Thymus (tissue), 11 donors: ENCODE data around the gene AKAP13. TPM values are rescaled to one million over a fixed set of nuclear protein-coding genes. Genes with fewer than 3 reads are reported as not detected.

Experiments
- DNase-seq, 9 donors: peaks; one replicate each; pipeline ENCODE4 v3.0.0-alpha.2; 2013; ENCODE audit warnings: low spot score in 9 of 9, low read depth in 6 of 9, missing footprints in 1 of 9
- H3K27ac ChIP-seq, 2 donors: one replicate each; pipeline ENCODE4 v1.5.1; 2013; ENCODE audit warnings: control low read depth in 1 of 2, low read depth in 1 of 2, low read length in 1 of 2, mild to moderate bottlenecking in 1 of 2, moderate library complexity in 1 of 2
- H3K27me3 ChIP-seq, 2 donors: one replicate each; pipeline ENCODE4 v1.5.1; 2013; ENCODE audit warnings: low read length in 1 of 2; ENCODE audit not compliant: control insufficient read depth in 2 of 2, insufficient read depth in 1 of 2
- H3K36me3 ChIP-seq, 2 donors: one replicate each; pipeline ENCODE4 v1.5.1; 2013; ENCODE audit warnings: low read length in 1 of 2, mild to moderate bottlenecking in 1 of 2, moderate library complexity in 1 of 2; ENCODE audit not compliant: control insufficient read depth in 2 of 2, insufficient read depth in 2 of 2
- H3K4me1 ChIP-seq, 2 donors: one replicate each; pipeline ENCODE4 v1.5.1; 2013; ENCODE audit warnings: low read length in 2 of 2; ENCODE audit not compliant: control insufficient read depth in 2 of 2, insufficient read depth in 2 of 2
- H3K4me3 ChIP-seq, 2 donors: one replicate each; pipeline ENCODE4 v1.5.1; 2013; ENCODE audit warnings: low read length in 2 of 2, control low read depth in 1 of 2, mild to moderate bottlenecking in 1 of 2
- H3K9me3 ChIP-seq, 2 donors: one replicate each; pipeline ENCODE4 v1.5.1; 2013; ENCODE audit warnings: low read length in 1 of 2, mild to moderate bottlenecking in 1 of 2; ENCODE audit not compliant: control insufficient read depth in 2 of 2, insufficient read depth in 1 of 2
- WGBS: extraction: QIAGEN DNeasy Blood & Tissue Kit; methylation state at CpG from one replicate; pipeline ENCODE4 v1.1.7; 2013; 5-methylcytosine and 5-hydroxymethylcytosine counted together
- polyA plus RNA-seq: library from polyadenylated mRNA; stranded (reverse); fragments of 200-250 nt; gene quantifications from one replicate; pipeline ENCODE4 v1.2.3, GENCODE V29; 2013
- total RNA-seq: library from RNA; stranded (reverse); fragments of 120-200 nt; gene quantifications from one replicate; pipeline ENCODE4 v1.2.4, GENCODE V29; 2013
- donor health status: healthy.

AKAP13 gene
- total and polyA plus RNA-seq, 2 donors, result 49.8 to 63.8 TPM

DNA sequence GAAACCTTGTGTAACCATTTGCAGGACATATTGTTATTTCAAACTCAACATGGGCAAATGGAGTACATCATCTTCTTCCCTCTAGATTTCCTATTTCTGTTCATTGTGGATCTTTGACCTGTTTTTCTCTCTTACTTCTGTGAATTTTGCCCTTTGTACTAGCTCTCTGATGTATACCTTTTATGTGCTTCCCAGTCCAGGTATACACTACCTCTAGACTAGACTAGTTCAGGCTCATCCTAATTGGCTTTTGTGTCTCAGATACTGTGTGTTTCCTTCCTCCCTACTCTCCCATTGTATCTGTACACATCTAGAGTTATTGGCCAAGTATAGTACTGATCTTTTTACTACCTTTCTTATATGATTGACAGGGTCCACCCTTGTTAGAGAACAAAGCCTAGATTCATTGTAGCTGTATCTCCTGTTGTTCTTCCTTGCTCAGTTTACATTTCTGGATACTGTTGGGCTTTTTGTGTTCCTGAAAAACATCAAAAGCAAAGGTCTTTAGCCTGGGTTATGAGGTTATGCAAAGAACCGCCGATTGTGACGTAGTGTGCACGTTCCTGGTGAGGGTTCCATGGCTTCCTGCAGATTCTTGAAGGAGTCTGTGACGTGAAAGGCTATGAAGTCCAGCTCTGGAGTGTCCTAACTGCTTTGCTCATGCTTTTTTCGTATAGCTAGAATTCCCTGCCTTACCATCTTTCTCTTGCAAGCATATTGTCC, 247.0 kb downstream of the AKAP13 start:
- H3K4me3 ChIP-seq, result no peak overlapping the region
- 88% methylated on average over 6 of the region's 6 CpGs for WGBS
- H3K27ac ChIP-seq, result peak overlapping the region in 1 of 2 donors; percentile 18

DNA sequence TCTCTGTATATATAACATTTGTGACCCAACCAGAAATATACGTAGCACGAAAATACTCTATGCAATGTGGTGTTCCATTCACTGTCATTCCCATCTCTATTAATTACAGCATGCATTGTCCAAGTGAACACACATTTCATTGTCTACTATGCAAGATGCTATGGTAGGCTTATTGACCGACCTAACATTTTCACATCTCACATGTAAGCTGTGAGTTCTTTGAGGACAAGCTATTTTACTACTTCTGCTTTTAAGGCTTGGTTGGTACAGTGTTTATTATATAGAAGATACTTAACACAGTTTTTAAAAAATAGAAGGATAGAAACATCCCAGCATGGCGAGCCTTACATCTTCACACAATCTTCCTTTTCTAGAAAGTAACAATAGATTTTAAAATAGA, 249.9 kb downstream of the AKAP13 start:
- H3K27me3 ChIP-seq, result no peaks in the 10 kb centered on the region
- H3K9me3 ChIP-seq, result no peaks in the 10 kb centered on the region
- no peak overlapping the region for H3K4me3 ChIP-seq
- H3K27ac ChIP-seq, result no peak overlapping the region
- 94% methylated on average over 4 of the region's 4 CpGs for WGBS
- peaks cover 4 to 16% of the 10 kb centered on the region in 2 donors for H3K4me1 ChIP-seq
- DNase-seq, result no peak
- H3K36me3 ChIP-seq, result peaks cover 0 to 3% of the 10 kb centered on the region in 2 donors

More for the DNA sequence above, 247.0 kb downstream of the AKAP13 start:
- Histone ChIP-seq H3K36me3 (peaks cover 0 to 3% of the 10 kb centered on the region in 2 donors), H3K27me3 (no peaks in the 10 kb centered on the region), H3K4me1 (peaks cover 23 to 34% of the 10 kb centered on the region in 2 donors), H3K9me3 (no peaks in the 10 kb centered on the region)
- DNase-seq, result no peak

DNA sequence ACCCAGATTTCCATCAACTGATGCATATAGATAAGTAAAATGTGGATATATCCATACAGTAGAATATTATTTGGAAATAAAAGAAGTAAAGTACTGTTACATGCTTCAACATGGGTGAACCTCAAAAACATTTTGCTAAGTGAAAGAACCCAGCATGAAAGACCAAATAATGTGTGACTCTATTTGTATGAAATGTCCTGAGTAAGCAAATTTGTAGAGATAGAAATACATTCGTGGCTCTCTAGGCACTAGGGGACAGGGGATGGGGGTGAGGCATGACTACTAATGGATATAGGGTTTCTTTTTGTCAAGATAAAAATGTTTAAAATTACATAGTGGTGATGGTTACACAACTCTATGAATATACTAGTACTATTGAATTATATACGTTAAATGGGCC, 250.6 kb downstream of the AKAP13 start:
- Histone ChIP-seq H3K4me3 (no peak overlapping the region), H3K9me3 (no peaks in the 10 kb centered on the region), H3K4me1 (peaks cover 0 to 9% of the 10 kb centered on the region in 2 donors), H3K27me3 (no peaks in the 10 kb centered on the region), H3K27ac (no peak overlapping the region), H3K36me3 (peaks cover 0 to 3% of the 10 kb centered on the region in 2 donors)
- DNase-seq, result no peak
- WGBS, result 94% methylated on average over 2 of the region's 2 CpGs

DNA sequence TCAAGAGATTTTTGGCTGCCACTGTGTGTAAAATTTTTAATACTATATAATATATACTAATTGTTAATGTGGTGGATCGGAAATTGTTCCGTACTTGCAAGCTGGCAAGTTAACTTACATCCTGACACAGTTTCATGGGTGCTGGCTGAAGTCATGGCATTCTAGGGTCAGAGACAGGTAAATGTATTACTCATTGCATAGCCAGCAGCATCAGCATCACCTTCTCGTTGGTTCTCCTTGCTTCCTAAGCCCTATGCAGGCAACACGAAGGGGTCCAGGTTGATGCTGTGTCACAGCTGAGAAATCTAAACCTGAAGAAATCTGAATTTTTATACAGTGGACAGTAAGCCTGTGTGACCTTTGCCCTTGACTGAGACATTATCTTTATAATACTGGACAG, 251.6 kb downstream of the AKAP13 start:
- WGBS, result 97% methylated on average over 4 of the region's 4 CpGs

DNA sequence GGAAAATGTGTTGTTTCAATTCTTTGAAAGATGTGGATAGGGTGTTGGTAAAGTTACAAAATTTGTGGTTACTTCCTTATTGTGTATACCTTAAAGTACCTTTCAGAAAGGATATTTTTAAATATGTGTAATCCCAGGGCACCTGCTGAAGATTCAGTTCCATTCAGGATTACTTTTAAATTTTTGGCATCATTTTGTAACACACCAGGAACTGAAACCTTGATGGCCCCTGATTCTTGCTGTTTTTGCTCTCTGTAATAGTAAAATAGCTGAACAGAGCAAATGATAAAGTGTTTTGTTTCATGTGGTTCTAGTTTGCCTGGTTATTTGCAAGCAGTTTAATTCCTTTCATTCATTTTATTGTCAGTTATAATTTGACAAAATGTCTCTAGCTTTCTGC, 253.5 kb downstream of the AKAP13 start:
- Histone ChIP-seq H3K27me3 (no peaks in the 10 kb centered on the region), H3K4me3 (no peak overlapping the region), H3K4me1 (no peaks in the 10 kb centered on the region), H3K9me3 (no peaks in the 10 kb centered on the region), H3K27ac (no peak overlapping the region), H3K36me3 (peaks cover 0 to 3% of the 10 kb centered on the region in 2 donors)
- DNase-seq, result no peak

More for the DNA sequence above, 251.6 kb downstream of the AKAP13 start:
- DNase-seq, result no peak
- Histone ChIP-seq H3K27ac (no peak overlapping the region), H3K27me3 (no peaks in the 10 kb centered on the region), H3K36me3 (peaks cover 0 to 3% of the 10 kb centered on the region in 2 donors), H3K4me1 (peaks cover 0 to under 1% of the 10 kb centered on the region in 2 donors), H3K4me3 (no peak overlapping the region), H3K9me3 (no peaks in the 10 kb centered on the region)

DNA sequence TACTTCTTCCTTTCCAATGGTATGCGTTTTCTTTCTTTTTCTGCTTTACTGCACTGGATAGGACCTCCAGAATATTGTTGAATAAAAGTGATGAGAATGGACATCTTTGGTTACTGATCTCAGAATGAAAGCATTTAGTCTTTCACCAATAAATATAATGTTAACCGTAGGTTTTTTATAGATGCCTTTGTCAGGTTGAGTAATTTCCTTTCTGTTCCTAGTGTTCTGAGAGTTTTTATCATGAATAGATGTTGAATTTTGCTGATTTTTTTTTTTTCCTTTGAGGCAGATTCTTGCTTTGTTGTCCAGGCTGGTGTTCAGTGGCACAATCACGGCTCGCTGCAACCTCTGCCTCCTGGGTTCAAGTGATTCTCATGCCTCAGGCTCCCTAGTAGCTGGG, 255.9 kb downstream of the AKAP13 start:
- no peaks in the 10 kb centered on the region for H3K9me3 ChIP-seq
- no peak overlapping the region for H3K27ac ChIP-seq
- no peaks in the 10 kb centered on the region for H3K27me3 ChIP-seq
- 97% methylated on average over 4 of the region's 4 CpGs for WGBS
- no peak overlapping the region for H3K4me3 ChIP-seq
- no peaks in the 10 kb centered on the region for H3K4me1 ChIP-seq
- H3K36me3 ChIP-seq, result peaks cover 0 to 10% of the 10 kb centered on the region in 2 donors
- no peak for DNase-seq

DNA sequence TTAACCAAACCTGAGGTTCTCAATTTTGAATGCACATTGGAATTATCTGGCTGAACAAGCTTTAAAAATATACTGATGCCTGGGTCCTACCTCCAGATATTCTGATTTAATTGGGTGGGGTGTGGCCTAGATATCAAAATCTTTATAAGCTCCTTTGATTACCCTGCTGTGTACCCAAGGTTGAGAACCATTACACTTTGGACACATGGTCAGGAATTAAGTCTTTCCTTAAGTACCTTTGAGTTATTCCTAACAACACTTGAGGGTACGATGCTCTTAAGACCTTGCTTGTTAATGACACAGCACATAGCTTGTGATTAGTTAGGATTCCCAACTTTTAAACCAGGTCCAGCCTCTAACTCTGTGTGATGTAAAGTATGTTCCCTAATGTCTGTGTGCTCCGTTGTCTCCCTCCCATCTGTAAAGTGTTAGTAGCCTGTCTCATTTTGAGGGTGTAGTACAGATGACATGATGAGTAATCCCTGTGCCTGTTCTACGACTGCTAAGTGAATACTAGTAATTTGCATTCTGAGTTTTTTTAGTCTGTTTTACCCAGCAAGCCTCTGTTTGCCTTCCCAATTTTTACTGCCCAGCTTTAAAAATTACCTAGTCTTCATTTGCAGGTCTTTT, 259.5 kb downstream of the AKAP13 start:
- no peaks in the 10 kb centered on the region for H3K4me1 ChIP-seq

DNA sequence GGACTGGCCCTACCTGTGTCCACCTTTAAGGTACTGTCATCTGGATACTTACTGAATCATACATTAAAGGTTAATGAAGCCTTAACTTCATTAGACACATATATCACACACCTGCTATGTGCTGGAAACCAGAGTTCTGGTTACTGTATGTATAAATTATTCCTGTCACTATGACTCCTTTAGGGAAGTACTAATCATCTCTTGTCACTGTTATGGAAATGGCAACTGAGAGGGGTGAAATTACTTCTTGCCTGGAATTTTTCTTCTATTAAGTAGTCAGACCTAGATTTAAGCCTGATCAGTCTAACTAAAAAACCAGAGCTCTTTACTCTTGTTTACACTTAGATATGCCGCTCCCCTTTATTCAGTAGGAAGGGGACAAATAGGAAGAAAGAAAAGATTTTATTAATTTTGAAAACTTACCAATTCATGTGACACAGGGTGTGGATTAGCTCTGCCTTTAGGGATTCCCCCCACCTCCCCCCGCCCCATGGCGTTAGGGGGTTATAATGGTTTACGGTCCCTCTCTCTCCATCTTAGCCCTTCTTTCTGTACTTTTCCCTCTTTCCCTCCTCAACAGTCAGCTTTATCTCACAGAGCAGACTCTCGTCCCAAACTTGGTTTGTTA, 261.8 kb downstream of the AKAP13 start:
- DNase-seq, result no peak

More for the DNA sequence above, 259.5 kb downstream of the AKAP13 start:
- no peak overlapping the region for H3K4me3 ChIP-seq
- no peak overlapping the region for H3K27ac ChIP-seq
- no peak for DNase-seq
- no peaks in the 10 kb centered on the region for H3K9me3 ChIP-seq
- H3K36me3 ChIP-seq, result peaks cover 0 to 14% of the 10 kb centered on the region in 2 donors
- no peaks in the 10 kb centered on the region for H3K27me3 ChIP-seq
- WGBS, result 95% methylated on average over 3 of the region's 3 CpGs

DNA sequence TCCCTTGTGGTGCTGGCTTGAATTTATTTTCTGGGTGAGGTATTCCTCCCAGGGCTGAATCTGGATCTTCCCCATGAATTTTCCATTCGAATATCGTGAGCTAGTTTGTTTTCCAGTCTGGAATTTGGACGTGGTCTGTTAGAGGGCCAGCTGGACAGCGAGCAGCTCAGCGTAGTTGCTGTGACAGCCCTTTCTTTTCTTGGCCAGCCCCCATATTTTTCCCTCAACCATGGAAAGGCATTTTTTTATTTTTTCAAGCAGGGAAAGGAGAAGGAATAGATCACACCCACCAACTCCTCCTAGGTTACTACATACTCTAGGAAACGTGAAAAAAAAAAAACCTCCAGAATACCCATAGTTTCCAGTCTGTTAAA, 262.3 kb downstream of the AKAP13 start:
- Histone ChIP-seq H3K27me3 (no peaks in the 10 kb centered on the region), H3K9me3 (no peaks in the 10 kb centered on the region), H3K36me3 (peaks cover 11 to 28% of the 10 kb centered on the region in 2 donors), H3K4me1 (no peaks in the 10 kb centered on the region), H3K4me3 (no peak overlapping the region), H3K27ac (peak overlapping the region in 1 of 2 donors; percentile 8)
- no peak for DNase-seq
- 95% methylated on average over 6 of the region's 6 CpGs for WGBS

More for the DNA sequence above, 261.8 kb downstream of the AKAP13 start:
- Histone ChIP-seq H3K27me3 (no peaks in the 10 kb centered on the region), H3K9me3 (no peaks in the 10 kb centered on the region), H3K27ac (peak overlapping the region in 1 of 2 donors; percentile 8), H3K36me3 (peaks cover 11 to 26% of the 10 kb centered on the region in 2 donors), H3K4me3 (no peak overlapping the region), H3K4me1 (no peaks in the 10 kb centered on the region)
- 93% methylated on average over 5 of the region's 5 CpGs for WGBS
